ENCODE measurements around the gene TXN.
A peak's percentile ranks its signal among the peaks of the same experiment; 100 is the strongest.

DNA sequence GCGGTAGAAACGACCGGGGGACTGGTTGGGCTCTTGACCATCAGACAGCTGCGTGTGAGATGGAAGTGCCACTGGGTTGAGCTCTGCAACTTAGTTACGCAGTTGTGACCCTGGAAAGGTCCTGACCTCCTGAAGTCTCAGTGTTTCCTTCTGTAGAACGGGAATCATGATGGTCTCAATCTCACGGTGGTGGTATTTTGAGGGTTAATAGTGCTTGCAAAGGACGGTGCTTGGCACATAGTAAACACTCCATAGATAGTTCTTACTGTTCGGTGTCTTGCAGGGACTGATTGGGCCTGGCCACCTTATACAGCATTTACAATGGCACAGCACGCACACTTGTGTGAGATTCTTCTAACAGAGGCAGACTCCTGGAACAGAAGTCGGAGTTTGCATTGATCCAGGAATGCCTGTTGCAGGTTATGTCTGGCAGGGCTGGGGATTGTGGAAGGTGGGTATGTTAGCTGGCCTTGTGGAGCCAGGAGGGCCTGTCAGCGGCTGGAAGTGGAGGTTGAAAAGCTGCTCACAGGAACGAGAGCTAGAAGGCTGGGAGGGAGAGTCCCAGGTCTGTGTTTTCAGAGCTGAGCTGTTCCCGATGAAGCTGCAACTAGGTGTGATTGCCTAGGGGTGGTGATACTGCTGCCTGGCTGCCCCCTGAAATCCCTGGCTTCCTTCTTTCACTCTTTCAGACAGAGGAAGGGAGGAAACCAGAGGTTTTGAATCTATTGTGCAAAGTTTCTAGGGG, 962 bp upstream of the TXN start:
- TF ChIP-seq POLR2A (IDR thresholded peaks at IDR 0.05; ENCODE audit: extremely low read depth, insufficient read length) (no peak), CTCF (IDR thresholded peaks at IDR 0.05; ENCODE audit: low read depth, low read length) (no peak), MAX (IDR thresholded peaks at IDR 0.05; ENCODE audit: low read depth, low read length) (no peak), MYC (IDR thresholded peaks at IDR 0.05; ENCODE audit: low read depth, low read length) (peak; percentile 20; the same call in 1 of the 2 replicates)
